Left hindlimb (tissue), 1 donor: ENCODE results near the gene CDKAL1.

Experiments used
- DNase-seq: peaks from one replicate; pipeline ENCODE4 v3.0.0-alpha.2; 2018

The CDKAL1 gene

GRCh38 chr6:20850686-20851416, 316.6 kb downstream of the CDKAL1 start:
- no peak for DNase-seq

- DNase-seq, result no peak
Measured at GRCh38 chr6:20851795-20852194, 317.5 kb downstream of the CDKAL1 start.

GRCh38 chr6:20853828-20854227, 319.6 kb downstream of the CDKAL1 start:
- DNase-seq, result no peak

GRCh38 chr6:20856681-20857288, 322.5 kb downstream of the CDKAL1 start:
- no peak for DNase-seq

- DNase-seq, result no peak
Measured at GRCh38 chr6:20861481-20861880, 327.2 kb downstream of the CDKAL1 start.

- no peak for DNase-seq
Measured at GRCh38 chr6:20866036-20866435, 331.8 kb downstream of the CDKAL1 start.

- no peak for DNase-seq
Measured at GRCh38 chr6:20866935-20867703, 332.9 kb downstream of the CDKAL1 start.

- DNase-seq, result no peak
Measured at GRCh38 chr6:20868397-20869096, 334.3 kb downstream of the CDKAL1 start.

- DNase-seq, result no peak
Measured at GRCh38 chr6:20870021-20870420, 335.8 kb downstream of the CDKAL1 start.

GRCh38 chr6:20870493-20870892, 336.2 kb downstream of the CDKAL1 start:
- DNase-seq, result no peak

GRCh38 chr6:20873425-20874190, 339.4 kb downstream of the CDKAL1 start:
- no peak for DNase-seq

- DNase-seq, result peak; percentile 39
Measured at GRCh38 chr6:20875369-20875963, 341.2 kb downstream of the CDKAL1 start.

- no peak for DNase-seq
Measured at GRCh38 chr6:20876036-20876435, 341.8 kb downstream of the CDKAL1 start.

GRCh38 chr6:20876561-20876960, 342.3 kb downstream of the CDKAL1 start:
- no peak for DNase-seq

- peak; percentile 26 for DNase-seq
Measured at GRCh38 chr6:20877008-20877937, 343.0 kb downstream of the CDKAL1 start.

GRCh38 chr6:20879121-20879520, 344.9 kb downstream of the CDKAL1 start:
- DNase-seq, result no peak

GRCh38 chr6:20879526-20879925, 345.3 kb downstream of the CDKAL1 start:
- no peak for DNase-seq

- DNase-seq, result no peak
Measured at GRCh38 chr6:20881365-20881764, 347.1 kb downstream of the CDKAL1 start.

- no peak for DNase-seq
Measured at GRCh38 chr6:20882014-20882413, 347.8 kb downstream of the CDKAL1 start.

- no peak for DNase-seq
Measured at GRCh38 chr6:20885076-20885475, 350.8 kb downstream of the CDKAL1 start.

- DNase-seq, result no peak
Measured at GRCh38 chr6:20891161-20891560, 356.9 kb downstream of the CDKAL1 start.
